GM19328 (cell line): ENCODE measurements around the gene KCNK7.

Experiments used
- ATAC-seq: cut with Tn5 transposase; IDR thresholded peaks from one replicate; pipeline ENCODE4 v1.9.1; 2021; ENCODE audit warnings: mild to moderate bottlenecking, moderate library complexity; ENCODE audit not compliant: unreplicated experiment

KCNK7 gene

DNA sequence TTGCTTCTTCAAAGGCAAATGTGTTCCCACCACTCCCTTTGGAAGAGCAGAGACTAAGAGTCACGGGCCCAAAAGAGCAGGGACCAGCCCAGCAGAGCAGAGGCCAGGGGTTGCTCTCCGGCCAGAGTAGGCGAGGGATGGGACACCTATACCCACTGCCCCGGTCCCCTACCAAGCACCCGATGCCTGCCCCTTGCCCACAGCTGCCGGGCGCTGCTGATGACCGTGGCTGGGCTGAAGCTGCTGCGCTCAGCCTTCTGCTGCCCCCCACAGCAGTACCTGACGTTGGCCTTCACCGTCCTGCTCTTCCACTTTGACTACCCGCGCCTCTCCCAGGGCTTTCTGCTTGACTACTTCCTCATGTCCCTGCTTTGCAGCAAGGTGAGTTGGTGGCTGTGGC, 31.6 kb upstream of the KCNK7 start:
- ATAC-seq, result no peak

DNA sequence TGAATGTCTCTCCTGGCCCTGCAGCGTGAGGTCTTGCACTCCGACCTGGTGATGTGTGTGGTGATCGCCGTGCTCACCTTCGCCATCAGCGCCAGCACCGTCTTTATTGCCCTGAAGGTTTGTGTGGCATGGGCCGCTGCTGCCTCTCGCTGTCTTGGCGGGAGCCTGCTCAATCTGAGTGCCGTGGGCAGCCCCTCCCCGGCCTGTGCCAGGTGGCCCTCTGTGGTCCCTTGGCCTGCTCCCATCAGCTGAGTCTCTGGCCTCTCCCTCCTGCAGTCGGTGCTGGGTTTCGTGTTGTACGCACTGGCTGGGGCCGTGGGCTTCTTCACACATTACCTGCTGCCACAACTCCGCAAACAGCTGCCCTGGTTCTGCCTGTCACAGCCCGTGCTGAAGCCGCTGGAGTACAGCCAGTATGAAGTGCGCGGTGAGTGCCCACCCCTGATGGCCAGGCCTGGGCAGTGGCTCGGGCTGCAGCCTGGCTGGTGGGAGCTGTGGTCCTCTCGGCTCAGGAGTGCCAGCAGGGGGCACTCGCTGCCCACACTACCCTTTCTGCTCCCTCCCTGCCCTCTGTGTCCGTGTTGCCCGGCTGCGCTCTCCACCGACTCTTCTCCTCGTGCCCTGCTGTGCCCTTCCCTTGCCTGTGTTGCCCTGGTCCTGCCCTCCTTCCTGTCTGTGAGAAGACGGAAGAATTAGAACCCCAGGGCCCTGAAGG, 30.2 kb upstream of the KCNK7 start:
- no peak for ATAC-seq

DNA sequence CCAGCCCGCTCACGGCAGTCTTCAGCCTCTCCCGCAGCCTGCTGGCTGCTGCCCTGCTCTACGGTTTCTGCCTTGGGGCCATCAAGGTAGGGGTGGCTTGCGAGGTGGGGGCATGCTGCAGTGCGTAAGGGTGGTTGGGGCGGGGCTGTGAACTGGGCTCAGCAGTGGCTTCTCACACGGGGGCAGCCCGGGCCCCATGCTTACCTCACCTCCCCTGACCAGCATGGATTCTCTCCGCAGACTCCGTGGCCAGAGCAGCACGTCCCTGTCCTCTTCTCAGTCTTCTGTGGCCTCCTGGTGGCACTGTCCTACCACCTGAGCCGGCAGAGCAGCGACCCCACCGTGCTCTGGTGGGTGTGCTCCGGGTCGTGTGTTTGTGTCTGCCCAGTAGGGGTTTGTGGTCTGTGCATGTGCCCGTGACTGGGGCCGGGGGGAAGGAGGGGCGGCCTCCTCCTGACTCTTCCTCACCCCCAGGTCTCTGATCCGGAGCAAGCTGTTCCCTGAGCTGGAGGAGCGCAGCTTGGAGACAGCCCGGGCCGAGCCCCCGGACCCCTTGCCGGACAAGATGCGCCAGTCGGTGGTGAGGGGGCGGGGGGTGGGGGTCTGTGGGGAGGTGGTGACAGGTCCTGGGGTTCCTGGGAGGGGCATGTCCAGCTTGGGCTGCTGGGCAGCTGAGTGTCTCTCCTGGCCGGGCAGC, 29.5 kb upstream of the KCNK7 start:
- ATAC-seq, result no peak

DNA sequence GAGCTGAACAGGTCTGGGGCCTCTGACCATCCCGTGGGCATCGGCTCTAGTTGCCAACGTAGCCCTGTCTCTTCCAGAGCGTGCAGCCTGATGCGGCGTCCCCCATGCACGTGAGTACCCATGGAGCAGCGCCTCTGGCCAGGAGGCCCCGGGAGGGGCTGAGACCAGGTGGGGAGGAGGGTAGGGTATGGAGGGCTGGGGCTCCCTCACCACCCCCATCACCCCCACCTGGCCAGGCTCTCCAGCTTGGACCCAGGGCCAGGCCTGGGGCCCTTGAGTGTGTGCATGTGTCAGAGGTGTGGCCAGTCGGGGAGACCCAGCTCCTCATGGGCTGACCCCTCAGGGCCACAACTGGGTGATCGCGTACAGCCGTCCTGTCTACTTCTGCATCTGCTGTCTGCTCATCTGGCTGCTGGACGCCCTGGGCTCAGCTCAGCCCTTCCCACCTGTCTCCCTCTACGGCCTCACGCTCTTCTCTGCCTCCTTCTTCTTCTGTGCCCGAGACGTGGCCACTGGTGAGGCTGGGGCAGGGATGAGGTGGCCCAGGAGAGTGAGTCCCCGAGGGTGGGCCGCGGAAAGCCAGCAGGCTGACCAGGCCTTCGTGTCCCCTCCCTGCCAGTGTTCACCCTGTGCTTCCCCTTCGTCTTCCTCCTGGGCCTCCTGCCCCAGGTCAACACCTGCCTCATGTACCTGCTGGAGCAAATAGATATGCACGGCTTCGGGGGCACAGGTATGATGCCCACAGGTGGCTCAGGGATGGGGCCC, 28.4 kb upstream of the KCNK7 start:
- no peak for ATAC-seq

DNA sequence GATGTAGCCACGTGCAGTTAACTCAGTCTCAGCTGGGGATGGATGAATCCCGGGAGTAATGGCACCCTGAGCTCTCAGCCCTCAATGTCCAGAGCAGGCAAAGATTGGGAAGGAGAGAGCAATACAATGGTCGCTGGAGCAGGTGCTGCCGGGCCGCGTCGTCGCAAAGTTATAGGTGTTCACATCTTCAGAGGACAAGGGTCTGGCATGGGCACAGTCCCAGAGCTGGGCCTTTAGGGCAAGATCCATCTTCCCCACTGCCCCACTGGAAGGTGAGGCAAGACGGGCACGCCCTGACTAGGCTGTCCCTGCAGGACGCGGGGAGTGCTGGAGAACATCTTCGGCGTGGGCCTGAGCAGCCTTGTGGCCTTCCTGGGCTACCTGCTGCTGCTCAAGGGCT, 27.6 kb upstream of the KCNK7 start:
- no peak for ATAC-seq

DNA sequence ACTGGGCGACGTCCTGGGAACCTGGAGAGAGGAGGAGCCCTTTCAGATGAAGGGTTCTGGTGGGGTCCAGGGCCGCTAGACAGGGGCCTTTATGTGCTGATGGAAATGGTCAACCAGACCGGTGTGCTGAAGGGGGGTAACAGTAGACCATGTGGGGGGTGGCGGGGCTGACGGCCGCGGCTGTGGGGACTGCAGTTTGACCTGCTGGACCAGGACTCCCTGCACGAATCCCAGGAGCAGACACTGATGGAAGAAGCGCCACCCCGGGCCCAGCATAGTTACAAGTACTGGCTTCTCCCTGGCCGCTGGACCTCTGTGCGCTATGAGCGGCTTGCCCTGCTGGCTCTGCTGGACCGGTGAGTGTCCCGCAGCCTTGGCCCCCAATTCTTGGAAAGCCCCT, 26.4 kb upstream of the KCNK7 start:
- ATAC-seq, result no peak

DNA sequence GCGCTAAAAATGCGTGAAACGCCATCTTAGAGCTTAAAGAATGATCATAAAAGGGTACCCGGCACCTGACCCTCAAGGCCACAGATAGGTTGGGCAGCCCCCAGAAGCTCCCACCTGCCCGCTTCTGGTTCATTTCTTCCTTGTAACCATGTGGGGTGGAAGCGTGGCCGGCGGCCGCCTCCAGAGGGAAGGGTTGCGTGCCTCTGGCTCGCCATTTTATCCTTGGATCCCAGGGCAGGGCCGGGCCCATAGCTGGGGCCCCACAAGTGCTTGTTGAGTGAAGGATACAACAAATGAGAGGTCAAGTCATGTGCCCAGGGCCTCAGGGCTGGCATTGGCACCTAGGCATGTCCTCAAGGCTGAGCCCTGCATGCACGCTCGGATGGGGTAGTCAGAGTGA, 25.9 kb upstream of the KCNK7 start:
- ATAC-seq, result no peak

DNA sequence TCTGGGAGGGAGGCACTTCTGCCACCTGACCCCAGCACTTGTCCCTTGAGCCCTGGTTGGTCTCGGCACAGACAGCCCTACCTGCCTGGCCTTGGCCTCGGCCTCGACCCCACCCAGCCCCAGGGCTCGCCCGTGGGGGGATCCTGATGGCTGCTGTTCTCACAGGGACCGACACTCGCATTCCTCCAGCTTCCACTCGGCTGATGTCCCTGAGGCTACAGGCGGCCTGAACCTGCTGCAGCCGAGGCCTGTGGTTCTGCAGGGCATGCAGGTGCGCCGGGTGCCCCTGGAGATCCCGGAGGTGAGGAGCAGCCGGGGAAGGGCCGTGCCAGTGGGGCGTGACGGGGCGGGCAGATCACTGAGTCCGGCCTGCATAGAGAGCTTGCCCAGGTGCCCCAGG, 25.1 kb upstream of the KCNK7 start:
- ATAC-seq, result no peak

DNA sequence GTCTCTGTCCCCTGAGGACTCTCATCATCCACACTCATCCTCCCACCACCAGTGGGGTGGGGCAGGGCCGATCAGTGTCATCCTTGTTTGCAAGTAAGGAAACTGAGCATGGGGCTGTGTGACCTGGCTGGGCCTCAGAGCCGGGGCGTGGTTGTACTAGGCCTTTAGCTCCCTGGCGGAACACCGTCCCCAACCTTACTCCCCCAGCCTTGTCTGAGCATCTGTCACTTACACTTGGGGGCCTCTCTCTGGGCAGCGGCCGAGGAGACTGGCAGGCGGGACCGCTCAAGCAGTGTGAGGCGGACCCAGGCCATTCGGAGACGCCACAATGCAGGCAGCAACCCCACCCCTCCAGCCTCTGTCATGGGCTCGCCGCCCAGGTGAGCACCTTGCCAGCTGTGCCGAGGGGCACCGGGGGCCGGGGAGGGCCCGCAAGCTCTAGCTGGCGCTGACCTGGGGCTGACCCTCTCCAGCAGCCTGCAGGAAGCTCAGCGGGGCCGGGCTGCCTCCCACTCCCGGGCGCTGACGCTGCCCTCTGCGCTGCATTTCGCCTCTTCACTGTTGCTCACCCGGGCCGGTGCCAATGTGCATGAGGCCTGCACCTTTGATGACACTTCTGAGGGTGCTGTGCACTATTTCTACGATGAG, 23.8 kb upstream of the KCNK7 start:
- ATAC-seq, result no peak

DNA sequence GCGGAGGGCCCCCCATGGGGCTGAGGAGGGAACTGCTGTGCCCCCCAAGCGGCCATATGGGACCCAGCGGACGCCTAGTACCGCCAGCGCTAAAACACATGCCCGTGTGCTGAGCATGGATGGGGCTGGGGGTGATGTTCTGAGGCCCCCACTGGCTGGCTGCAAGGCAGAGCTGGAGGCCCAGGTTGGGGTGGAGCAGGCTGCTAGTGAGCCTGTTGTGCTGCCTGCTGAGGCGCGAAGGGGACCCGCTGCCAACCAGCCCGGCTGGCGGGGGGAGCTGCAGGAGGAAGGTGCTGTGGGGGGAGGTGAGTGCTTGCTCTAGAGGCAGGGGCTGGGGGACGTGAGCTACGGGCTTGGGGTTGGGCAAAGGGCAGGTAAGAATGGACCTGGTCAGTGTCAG, 23.2 kb upstream of the KCNK7 start:
- ATAC-seq, result no peak

DNA sequence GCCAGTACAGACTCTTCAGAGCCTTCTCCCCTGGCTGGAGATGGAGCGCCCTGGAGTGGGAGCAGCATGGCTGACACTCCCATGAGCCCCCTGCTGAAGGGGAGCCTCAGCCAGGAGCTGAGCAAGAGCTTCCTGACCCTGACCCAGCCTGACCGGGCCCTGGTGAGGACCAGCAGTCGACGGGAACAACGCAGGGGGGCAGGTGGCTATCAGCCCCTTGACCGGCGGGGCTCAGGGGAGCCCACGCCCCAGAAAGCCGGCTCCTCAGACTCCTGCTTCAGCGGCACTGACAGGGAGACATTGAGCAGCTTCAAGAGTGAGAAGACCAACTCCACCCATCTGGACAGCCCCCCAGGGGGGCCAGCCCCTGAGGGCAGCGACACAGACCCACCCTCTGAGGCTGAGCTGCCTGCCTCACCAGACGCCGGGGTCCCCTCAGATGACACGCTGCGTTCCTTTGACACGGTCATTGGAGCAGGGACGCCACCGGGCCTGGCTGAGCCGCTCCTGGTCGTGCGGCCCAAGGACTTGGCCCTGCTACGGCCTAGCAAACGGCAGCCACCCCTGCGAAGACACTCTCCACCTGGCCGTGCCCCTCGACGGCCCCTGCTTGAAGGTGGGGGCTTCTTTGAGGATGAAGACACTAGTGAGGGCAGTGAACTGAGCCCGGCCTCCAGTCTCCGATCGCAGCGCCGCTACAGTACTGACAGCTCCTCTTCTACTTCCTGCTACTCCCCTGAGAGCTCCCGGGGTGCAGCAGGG, 22.6 kb upstream of the KCNK7 start:
- ATAC-seq, result no peak

DNA sequence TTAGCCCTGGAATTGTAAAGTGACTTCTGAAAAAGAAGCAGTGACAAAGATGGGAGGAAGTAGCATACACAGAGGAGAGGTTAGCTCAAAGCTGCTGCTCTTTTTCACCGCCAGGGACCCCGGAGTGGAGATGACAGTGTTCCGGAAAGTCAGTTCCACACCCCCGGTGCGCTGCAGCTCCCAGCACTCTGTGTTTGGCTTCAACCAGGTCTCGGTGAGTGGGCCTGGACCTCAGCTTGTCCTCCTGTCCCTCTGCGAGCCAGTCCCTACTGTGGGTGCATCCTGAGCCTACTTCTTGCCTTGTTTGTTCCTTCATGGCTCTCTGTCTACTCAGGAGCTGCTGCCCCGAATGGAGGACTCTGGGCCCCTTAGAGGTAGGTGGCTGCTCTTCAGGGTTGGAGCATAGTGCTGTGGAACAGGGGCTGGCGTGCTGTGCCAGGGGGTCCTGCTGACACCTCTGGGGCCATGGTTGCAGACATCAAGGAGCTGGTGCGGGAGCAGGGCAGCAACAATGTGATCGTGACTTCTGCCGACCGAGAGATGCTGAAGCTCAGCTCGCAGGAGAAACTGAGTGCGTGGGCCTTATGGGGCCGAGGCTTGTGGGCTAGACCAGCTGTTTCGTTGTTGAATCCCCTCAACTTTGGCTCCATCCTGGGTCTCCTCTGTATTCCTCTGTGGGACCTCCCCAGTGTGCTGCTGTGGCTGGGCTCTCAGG, 21.7 kb upstream of the KCNK7 start:
- no peak for ATAC-seq

DNA sequence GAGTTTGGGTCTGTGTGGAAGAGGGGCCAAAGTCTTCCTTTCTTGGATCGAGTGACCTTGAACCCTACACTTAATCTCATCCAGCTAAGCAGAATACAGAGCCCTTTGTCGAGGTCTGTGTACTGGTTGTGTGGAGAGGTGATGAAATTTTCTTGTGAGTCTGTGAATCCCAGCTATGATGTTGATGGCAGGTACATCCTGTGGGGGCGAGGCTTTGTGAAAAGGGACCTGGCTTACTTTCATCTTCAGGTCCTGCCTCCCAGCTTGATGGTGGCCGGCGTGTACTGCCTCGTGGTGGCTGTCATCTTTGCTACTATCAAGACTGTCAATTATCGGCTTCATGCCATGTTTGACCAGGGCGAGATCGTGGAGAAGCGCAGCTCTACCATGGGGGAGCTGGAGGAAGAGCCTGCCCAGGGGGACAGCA, 21.0 kb upstream of the KCNK7 start:
- ATAC-seq, result no peak

DNA sequence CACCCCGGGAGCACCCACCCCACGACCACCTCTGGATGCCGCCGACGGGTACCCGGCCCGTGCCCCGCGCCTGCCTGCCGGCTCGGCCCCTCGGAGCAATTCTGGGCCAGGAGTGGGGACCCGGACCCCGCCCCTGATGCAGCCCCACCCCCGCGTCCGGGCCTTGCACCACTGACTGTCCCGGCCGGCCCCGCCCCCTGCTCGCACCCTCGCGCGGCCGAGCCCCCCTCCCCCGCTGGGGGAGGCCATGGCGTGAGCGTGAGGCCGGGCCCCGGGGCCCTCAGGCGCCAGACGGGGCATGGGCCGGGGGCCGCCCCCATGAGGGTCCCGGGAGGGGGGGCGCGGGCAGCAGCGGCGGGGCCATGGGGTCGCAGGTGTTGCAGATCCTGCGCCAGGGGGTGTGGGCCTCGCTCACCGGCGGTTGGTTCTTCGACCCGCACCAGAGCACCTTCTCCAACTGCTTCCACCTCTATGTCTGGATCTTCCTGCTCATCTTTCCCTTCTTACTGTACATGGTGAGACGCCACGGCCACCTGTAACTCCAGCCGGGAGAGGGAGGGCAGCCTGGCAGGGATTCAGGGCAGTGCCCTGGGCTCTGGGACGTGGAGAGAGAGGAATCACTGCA, 20.5 kb upstream of the KCNK7 start:
- peak; percentile 4 for ATAC-seq

DNA sequence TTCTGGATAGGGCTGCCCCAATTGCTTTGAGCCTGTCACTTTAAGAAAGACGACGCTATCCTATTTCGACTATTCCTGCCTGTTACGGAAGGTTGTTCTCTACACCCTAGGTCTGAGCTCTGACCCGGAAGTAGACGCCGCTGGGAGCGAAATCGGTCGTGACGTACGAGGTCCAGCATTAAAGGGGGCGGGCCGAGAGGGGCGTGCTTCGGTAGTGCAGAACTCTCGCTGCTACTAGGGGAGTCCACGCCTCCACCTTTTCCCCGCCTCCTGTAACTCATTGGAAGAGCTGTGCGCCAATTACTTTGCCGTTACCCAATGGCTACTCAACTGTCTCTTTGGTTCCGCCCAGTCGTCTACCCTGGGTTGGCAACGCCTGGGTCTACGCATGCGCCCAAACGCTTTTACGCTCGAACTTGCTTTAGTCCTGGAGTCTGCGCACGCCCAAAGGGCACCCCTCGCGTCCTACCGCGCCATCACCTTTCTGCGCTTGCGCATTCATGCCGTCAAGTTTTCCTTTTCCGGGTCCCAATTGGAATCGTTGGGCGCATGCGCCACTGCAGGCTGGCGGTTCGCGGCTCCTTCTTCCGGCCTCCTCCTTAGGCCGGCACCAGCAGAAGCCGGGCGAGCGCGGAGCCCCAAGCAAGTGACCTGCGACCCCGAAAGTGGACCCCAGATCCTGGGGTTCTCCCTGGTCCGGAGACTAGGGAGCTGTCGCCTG, 19.8 kb upstream of the KCNK7 start, which contains the start of gene PCNX3:
PCNX3 (plus strand) TSS at position 548 of the 721 bp plus-strand sequence. CDS start 536 bp downstream, outside the sequence.
- peak; percentile 81 for ATAC-seq

DNA sequence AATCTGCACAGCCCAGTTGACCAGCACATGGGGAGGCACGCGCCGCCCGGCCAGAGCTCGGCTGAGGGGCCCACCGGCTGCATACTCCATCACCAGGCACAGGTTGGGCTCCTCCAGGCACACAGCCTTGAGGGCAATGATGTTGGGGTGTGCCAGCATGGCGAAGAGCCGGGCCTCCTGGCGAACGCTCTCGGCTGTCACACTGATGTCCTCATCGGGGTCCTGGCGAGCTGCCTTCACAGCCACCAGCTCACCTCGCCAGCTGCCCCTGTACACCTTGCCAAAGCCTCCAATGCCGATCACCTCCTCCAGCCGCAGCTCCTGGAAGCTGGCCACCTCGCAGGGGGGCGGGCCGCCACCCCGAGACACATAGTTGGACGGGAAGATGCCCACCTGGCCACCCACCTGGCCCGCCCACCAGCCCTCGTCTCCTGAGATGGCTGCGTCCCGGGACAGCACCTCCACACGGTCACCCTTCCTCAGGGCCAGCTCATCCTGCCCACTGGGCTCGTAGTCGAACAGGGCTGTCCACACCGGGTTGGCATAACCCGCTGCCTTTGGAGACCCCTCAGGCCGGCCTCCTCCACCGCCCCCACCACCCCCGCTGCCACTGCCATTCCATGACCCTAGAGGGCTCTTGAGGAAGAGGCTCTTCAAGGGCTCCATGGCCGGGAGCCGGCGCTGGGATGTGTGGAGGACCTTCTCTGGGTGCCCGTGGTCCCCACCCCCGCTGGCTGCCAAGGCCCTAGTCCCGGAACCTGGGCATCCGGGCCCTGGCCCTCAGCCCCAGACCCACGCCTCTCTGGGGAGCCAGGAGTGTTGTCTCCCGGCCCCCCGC, 17.7 kb upstream of the KCNK7 start:
- no peak for ATAC-seq

DNA sequence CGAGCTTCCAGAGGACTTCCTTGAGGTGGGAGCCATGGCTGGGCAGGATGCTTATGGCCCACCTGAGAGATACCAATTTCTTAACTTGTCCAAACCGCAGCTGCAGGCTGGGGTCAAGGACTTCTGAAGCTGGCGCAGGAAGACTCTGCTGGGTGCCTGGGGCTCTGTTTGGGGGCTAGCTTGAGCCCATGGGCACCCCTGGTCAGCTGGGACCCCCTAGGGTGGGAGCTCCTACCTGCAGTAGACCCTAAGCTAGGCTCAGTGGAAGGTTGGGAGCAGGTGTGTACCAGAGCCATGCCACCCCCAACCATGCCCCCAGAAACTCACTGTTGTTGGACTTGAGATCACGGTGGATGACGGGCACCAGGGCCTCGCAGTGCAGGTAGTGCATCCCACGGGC, 17.1 kb upstream of the KCNK7 start:
- no peak for ATAC-seq
